Measurements from ENCODE around the gene SHISA5.
"Not testable (repeated sequence)": the region's sequence is repeated elsewhere in the genome, so short reads cannot be mapped to it uniquely, and the experiment has no call there.

The SHISA5 gene, protein sequence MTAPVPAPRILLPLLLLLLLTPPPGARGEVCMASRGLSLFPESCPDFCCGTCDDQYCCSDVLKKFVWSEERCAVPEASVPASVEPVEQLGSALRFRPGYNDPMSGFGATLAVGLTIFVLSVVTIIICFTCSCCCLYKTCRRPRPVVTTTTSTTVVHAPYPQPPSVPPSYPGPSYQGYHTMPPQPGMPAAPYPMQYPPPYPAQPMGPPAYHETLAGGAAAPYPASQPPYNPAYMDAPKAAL

DNA sequence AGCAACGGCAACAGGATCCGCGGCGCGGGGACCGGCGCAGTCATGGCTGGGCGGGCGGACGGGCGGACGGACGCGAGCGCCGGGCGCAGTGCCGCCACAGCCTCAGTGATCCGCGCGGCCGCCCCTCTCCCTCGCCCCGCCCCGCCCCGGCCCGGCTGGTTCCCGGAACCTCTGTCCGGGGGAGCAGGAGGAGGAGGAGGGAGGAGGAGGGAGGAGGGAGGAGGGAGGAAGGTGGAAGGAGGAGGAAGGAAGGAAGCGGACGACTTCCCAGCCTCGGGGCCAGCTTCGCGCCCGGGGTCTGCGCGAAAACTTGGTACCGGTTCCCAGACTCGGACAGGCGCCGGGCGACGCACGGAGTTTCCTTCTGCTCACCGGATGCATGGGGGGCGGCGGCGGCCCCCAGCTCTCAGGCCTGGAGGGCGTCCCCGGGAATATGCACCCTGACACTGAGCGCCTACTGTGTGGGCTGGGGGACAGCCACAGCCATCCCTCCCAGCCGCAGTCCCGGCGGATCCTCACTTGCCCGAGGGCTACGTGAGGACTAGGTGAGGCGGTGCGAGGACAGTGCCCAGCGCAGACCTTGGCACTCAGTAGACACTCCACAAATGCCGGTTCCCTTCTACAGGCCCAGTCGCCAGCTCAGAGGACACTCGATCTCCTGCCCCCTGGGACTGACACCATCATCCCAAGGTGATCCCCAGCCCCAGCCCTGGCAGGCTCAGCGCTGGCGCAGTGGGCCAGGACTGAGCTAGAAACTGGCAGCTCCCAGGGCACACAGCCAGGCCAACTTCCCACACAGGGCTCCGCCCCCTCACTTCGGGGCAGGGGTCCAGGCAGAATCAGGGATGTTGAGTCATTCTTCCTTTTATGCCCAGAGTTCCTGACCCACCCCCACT, at the start of gene SHISA5:
TSS of gene SHISA5 (minus strand) at position 124 of the 896 bp plus-strand sequence. CDS start at position 44, 80 bp downstream.
- peak; percentile 68 to 73 for DNase-seq

- no peak for DNase-seq
Observed at GRCh38 chr3:48553361-48553760, 49.4 kb upstream of the SHISA5 start.

DNA sequence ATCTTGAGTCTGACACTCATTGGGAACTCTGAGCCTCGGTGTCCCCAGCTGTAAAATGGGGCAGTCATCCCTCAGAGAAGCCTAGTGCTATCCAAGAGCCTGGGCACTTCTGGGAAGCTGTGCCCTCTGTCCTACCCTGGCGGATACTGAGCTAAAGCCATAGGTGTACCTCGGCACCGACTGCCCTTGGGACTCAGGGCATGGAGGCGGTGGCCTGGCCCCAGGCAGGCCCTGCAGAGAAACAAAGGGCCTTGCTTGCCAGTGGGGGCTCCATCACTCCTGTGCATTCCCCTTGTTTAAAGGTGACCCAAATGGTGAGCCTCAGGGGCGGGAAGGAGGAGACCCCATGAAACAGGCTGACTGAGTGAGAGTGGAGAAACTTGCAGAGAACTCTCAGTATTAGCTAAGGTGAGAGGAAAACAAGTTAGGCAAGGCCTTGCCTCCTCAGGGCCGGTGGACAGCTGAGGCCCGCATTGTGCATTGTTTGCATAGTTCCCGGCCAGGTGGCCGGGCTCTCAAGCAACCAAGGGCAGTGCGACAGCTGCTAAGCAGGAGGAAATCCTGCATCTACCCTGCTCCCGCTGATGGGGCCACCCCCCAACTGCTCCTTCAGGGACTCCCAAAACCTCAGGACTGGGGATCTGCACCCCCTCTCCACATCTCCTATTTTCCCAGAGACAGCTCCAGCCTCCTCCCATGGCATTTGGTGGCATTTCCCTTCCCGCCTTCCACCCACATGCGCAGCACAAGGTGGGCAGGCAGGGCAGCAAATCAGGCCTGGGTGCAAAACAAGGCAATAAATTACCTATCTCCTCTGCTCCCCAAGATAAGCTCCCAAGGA, 48.4 kb upstream of the SHISA5 start:
- DNase-seq, result no peak

- not testable (repeated sequence) for DNase-seq
Observed at GRCh38 chr3:48551651-48552050, 47.7 kb upstream of the SHISA5 start.

DNA sequence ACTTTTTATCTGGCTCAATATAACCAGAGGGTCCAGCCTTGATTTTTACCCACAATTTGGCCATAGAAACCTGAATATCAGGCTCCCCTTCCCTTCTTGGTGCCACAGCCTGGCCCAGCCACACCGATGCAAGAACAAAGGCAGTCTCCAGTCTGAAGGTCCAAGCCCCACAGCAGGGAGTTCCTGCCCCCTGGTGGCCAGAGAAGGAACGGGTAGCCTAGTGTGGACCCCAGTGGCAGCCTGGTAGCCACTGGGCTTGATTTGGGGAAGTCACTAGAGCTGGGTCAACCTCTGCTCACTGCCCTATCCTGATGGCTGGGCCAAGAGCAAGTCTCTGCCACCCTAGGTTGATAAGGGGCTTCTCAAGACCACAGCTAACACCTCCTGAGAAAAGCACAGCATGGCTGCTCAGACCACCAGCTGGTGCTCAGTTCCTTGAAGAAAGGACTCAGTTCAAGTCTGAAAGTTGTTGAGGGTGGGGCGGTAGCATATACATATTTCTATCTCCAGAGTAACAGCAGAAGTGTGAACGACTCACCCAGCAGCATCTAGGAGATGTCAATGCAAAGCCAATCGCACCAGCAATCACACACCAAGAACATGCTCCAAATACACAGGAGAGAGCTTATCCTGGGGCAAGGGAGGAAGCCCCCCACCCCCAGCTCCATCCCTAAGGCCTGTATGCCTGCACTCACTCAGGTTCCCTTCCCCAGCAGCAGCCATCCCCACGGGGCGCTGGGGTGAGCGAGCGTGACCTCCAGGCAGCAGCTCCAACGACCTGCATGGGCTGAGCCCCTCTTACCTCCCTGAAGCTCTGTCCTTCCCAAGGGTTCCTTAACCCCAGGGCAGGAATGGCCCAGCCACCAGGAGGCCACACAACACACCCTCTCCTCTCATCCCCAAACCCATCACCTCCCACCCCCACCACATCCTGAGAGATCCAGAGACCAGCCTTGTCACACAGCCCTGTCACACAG, 45.0 kb upstream of the SHISA5 start:
- peak; percentile 90 to 91 for DNase-seq

DNA sequence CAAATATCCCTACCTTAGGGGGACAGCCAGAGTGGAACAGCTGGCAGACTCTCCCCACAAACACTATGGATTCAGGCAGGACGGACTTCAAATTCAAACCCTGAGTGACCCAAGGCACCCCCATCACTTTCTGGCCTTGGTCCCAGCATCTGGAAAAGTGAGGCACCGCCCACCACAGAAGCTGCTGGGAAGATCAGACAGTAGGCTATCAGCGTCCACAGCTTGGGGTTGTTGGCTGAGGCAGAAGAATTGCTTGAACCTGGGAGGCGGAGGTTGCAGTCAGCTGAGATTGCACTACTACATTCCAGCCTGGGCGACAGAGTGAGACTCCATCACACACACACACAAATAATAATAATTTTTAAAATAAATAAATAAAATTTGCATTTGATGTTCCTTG, 44.2 kb upstream of the SHISA5 start:
- DNase-seq, result no peak

DNA sequence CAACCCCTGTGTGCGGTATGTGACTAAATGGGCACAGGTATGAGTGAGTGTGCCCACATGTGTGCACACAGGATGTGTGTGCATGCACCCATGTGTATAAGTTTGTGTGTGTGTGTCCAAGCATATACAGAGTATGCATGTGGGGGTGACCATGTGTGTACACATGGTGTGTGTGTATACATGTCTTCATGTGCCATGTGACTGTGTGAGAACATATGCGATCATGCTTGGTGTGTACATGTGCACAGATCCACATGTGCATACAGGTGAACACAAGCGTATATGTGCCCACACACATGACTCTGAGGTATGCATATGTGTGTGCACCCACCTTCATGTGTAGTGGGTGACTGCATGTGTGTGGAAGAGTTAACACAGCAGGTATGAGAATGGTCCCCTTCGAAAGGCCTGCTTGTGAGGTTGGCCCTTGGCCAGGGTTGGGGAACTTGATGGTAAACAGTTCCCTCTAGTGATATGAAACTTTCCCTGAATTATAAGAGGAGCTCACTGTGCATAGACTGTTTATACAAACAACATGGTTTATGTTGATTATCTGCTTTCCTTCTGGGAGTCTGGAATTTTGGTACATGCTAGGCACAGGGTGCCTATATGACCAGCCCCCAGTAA, 42.3 kb upstream of the SHISA5 start:
- DNase-seq, result no peak

GRCh38 chr3:48544141-48544540, 40.2 kb upstream of the SHISA5 start:
- DNase-seq, result no peak

DNA sequence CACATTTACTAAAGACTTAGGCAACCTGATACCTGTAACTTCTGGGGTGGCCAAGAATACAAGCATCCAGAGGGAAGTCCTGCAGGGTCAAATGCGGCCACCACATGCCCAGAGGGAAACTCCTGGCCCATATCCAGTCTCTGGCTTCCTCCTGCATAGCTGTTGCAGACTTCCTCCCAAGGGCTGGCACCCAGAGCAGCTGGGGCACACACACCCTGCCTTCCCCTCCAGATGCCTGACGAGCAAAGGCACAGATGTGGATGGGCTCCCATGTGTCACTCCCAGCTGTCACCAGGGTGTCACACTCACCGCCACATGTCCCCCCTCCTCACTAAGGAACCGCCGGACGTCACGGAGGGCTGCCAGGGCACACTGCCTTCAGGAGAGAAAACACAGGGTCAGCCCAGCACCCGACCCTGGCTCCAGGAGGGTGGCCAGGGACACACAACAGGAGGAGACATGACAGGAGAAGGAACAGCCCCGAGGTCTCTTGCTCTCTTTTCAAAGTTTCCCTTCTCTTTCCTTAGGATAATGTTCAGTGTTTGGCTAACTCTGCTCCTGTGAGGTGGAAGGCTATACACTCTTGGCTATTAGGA, 39.4 kb upstream of the SHISA5 start:
- no peak for DNase-seq

- DNase-seq, result no peak
Observed at GRCh38 chr3:48538451-48538850, 34.5 kb upstream of the SHISA5 start.

- no peak for DNase-seq
Observed at GRCh38 chr3:48536785-48537184, 32.8 kb upstream of the SHISA5 start.

DNA sequence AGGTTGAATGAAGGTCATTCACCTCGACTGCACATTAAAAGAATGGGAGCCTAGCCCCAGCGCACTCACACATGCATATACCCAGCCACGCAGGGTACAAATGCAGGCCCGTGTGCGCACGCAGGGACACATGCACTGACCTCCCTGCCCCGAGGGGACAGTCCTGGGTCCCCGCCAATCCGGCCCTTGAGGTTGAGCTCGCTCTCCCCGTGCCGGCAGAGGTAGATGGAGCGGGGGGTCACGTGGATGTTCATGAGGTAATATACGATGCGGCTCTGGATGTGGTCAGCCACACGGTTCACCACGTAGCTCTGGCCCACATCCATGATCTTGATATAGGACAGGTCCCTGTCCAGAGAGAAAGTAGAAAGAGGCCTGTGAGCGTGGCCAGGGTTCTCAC, 32.1 kb upstream of the SHISA5 start:
- DNase-seq, result no peak

- DNase-seq, result no peak
Observed at GRCh38 chr3:48535578-48535977, 31.6 kb upstream of the SHISA5 start.

- no peak for DNase-seq
Observed at GRCh38 chr3:48532977-48533337, 29.0 kb upstream of the SHISA5 start.

DNA sequence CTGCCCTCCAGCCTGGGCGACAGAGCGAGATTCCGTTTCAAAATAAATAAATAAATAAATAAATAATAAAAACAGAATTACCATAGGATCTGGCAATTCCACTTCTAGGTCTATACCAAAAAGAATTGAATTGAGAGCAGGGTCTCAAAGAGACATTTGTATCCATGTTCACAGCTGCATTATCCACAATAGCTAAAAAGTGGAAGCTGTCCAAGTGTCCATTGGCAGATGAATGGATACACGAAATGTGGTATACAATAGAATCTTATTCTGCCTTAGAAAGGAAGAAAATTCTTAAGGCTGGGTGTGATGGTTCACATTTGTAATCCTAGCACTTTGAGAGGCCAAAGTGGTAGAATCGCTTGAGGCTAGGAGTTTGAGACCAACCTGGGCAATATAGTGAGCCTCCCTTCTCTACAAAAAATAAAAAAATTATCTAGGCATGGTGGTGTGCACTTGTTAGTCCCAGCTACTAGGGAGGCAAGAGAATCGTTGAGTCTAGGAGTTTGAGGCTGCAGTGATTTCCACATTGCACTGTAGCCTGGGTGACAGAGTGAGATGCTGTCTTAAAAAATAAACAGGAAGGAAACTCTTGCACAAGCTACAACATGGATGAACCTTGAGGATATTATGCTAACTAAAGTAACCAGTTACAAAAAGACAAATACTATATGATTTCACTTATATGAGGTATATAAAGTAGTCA, 28.4 kb upstream of the SHISA5 start:
- DNase-seq, result no peak

- DNase-seq, result not testable (repeated sequence)
Observed at GRCh38 chr3:48530701-48531100, 26.7 kb upstream of the SHISA5 start.

DNA sequence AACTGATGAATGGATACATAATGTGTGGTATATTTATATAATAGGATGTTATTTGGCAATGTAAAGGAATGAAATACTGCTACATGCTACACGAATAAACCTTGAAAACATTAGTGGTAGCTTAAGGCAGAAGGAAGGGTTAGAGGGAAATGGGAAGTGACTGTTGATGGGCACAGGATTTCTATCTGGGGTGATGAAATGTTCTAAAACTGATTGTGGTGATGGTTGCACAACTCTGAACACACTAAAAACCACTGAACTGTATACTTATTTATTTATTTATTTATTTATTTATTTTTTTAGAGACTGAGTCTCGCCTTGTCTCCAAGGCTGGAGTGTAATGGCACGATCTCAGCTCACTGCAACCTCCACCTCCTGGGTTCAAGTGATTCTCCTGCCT, 24.8 kb upstream of the SHISA5 start:
- DNase-seq, result no peak

GRCh38 chr3:48528048-48528447, 24.1 kb upstream of the SHISA5 start:
- no peak for DNase-seq

DNA sequence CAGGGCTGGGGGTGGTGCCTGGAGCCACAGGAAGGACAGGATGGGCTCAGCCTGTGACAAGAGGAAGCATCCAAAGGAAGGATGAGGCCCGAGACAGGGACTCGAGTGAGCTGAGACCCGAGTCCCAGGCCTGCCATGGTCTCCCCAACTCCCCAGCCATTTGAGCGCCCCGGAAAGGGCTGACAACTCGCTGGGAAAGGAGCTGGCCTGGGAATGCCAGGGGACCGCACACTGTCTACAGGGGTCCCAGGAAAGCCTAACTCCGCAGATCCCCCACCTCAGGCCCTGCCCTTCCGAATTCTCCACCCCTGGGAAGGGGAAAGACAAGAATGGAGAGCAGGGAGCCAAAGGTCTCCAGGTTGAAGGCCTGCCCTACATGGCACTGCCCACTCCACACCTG, 21.0 kb upstream of the SHISA5 start:
- DNase-seq, result no peak

DNA sequence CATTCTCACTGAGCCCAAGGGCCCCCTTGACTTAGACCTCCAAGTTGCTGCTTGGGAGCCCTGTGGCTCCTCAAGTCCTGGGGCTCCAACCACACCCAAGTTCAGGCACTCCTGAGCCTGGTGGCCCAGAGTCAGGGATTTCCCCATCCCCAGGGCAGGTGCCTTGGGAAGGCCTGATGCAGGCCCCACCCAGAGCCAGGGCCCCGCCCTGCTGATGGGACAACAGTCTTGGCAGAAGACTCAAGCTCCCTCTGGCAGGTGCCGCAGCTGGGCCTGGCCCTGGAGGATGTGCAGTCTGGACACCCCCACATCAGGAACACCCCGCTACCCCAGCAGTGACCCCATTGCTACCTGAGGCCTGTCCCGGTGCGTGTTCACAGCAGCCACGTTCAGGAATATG, 17.7 kb upstream of the SHISA5 start:
- DNase-seq, result no peak

DNA sequence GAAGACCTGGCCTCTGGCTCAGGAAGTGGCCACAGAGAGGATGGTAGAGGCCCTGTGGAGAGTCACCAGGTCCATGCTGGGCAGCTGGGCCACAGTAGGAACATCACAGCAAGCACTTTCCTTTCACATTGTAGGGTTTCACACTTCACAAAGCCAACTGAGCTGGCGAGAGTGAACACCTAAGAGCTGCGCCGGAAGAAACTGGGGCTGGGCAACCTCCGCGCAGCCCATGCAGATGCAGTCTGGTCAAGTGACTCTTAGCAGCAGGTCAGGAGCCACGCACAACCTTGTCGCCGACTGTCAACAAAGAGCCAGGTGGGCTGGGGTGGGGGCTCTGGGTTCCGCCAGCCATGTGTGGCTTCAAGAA, 15.3 kb upstream of the SHISA5 start:
- no peak for DNase-seq
